ENCODE data around the gene RTEL1. TPM values are rescaled to one million over a fixed set of nuclear protein-coding genes. Genes with fewer than 3 reads are reported as not detected.
"Not testable (repeated sequence)": the region's sequence is repeated elsewhere in the genome, so short reads cannot be mapped to it uniquely, and the experiment has no call there.

The RTEL1 gene
- total RNA-seq, 4 donors from 2014 or later: 14.1 to 87.4 (median 54.2) TPM

DNA sequence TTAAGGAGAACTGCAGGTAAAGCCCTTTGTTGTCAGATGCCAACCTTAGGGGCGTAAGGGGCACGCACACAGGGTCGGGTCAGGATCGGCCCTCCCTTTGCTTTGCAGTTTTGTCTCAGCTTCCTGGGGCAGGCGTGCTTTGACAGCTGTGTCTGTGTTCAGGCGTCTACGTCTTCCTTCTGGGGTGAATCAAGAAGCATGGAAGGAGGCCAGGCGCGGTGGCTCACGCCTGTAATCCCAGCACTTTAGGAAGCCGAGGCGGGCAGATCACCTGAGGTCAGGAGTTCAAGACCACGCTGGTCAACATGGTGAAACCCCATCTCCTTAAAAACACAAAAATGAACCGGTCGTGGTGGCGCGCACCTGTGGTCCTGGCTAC is 51.0 kb downstream of the RTEL1 start:
- 93% methylated on average over 17 of the region's 17 CpGs for whole genome bisulfite sequencing, 2 donors
- intact Hi-C loops (cut with DNase I): no loop called here
- Histone ChIP-seq H3K27ac (no peak overlapping the region), H3K27me3 (no peaks in the 10 kb centered on the region), H3K4me1 (peaks cover 18 to 20% of the 10 kb centered on the region in 2 donors), H3K4me3 (replicated peaks in 1 of 3) (no peak overlapping the region), H3K36me3 (peaks cover 8 to 30% of the 10 kb centered on the region in 2 donors), H3K9me3 (no peaks in the 10 kb centered on the region)
- no peak for TF ChIP-seq POLR2A (IDR thresholded peaks at IDR 0.05)
- DNase-seq: no peak

DNA sequence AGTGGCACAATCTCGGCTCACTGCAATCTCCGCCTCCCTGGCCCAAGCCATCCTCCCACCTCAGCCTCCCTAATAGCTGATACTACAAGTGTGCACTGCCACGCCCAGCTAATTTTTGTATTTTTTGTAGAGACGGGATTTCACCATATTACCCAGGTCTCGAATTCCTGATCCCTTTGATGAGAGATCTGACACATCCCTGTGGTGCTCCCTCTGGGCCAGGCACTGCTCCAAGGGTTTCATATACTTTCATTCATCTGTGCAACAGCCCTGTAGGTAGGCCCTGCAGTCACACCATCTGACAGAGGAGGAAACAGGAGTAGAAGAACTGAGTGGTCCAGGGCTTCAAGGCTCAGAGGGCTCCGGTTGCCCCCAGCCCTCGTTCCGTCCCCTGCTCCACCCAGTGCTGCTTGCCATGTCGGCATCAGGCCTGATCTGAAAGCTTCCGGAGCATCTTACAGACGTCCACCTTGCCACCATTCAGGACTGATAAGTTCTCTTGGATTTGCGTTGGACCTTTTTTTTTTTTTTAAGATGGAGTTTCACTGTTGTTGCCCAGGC is 53.1 kb downstream of the RTEL1 start:
- H3K36me3 ChIP-seq: peaks cover 8 to 21% of the 10 kb centered on the region in 2 donors

GRCh38 chr20:63712191-63712590 is 54.1 kb downstream of the RTEL1 start:
- H3K36me3 ChIP-seq: peaks cover 8 to 21% of the 10 kb centered on the region in 2 donors
- no peaks in the 10 kb centered on the region for H3K9me3 ChIP-seq
- no peak overlapping the region for H3K27ac ChIP-seq
- TF ChIP-seq POLR2A (IDR thresholded peaks at IDR 0.05) (no peak), CTCF (IDR thresholded peaks at IDR 0.05) (no peak)
- no peak for DNase-seq
- intact Hi-C loops (cut with DNase I): no loop called here
- H3K27me3 ChIP-seq: no peaks in the 10 kb centered on the region
- no peak overlapping the region for H3K4me3 ChIP-seq (replicated peaks in 1 of 3)
- peaks cover 7 to 11% of the 10 kb centered on the region in 2 donors for H3K4me1 ChIP-seq
- WGBS, 2 donors: 100% methylated on average over 1 of the region's 1 CpG

More for the DNA sequence above, 53.1 kb downstream of the RTEL1 start:
- Histone ChIP-seq H3K27me3 (no peaks in the 10 kb centered on the region), H3K4me3 (replicated peaks in 1 of 3) (no peak overlapping the region), H3K27ac (no peak overlapping the region), H3K4me1 (peaks cover 18 to 20% of the 10 kb centered on the region in 2 donors), H3K9me3 (no peaks in the 10 kb centered on the region)
- WGBS, 2 donors: 87 to 90% methylated on average over 12 of the region's 12 CpGs
- intact Hi-C loops (cut with DNase I): no loop called here
- TF ChIP-seq POLR2A (IDR thresholded peaks at IDR 0.05) (no peak), CTCF (IDR thresholded peaks at IDR 0.05) (no peak)
- DNase-seq: no peak

DNA sequence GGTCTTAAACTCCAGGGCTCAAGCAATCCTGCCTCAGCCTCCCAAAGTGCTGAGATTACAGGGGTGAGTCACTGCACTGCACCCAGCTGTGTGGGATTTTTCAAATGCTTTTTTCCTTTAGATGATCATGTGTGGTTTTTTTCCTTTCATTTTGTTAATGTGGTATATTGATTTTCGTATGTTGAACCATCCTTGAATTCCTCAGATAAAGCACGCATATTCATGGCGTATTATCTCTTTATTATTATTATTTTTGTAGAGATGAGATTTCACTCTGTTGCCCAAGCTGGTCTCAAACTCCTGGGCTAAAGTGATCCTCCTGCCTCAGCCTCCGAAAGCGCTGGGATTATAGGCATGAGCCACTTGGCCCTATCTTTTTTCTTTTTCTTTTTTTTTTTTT is 56.7 kb downstream of the RTEL1 start:
- TF ChIP-seq CTCF (IDR thresholded peaks at IDR 0.05) (no peak), POLR2A (IDR thresholded peaks at IDR 0.05) (no peak)
- intact Hi-C loops (cut with DNase I): no loop called here
- Histone ChIP-seq H3K4me3 (replicated peaks in 1 of 3) (no peak overlapping the region), H3K4me1 (no peaks in the 10 kb centered on the region), H3K9me3 (no peaks in the 10 kb centered on the region), H3K27ac (no peak overlapping the region), H3K27me3 (no peaks in the 10 kb centered on the region), H3K36me3 (peaks cover 16 to 19% of the 10 kb centered on the region in 2 donors)
- no peak for DNase-seq
- 98% methylated on average over 5 of the region's 5 CpGs for WGBS, 2 donors

- no peak for TF ChIP-seq POLR2A (IDR thresholded peaks at IDR 0.05)
- TF ChIP-seq CTCF (IDR thresholded peaks at IDR 0.05): no peak
- intact Hi-C loops (cut with DNase I): no loop called here
- 96 to 100% methylated on average over 2 of the region's 2 CpGs for WGBS, 2 donors
Observed at GRCh38 chr20:63718996-63719395, 60.9 kb downstream of the RTEL1 start.

DNA sequence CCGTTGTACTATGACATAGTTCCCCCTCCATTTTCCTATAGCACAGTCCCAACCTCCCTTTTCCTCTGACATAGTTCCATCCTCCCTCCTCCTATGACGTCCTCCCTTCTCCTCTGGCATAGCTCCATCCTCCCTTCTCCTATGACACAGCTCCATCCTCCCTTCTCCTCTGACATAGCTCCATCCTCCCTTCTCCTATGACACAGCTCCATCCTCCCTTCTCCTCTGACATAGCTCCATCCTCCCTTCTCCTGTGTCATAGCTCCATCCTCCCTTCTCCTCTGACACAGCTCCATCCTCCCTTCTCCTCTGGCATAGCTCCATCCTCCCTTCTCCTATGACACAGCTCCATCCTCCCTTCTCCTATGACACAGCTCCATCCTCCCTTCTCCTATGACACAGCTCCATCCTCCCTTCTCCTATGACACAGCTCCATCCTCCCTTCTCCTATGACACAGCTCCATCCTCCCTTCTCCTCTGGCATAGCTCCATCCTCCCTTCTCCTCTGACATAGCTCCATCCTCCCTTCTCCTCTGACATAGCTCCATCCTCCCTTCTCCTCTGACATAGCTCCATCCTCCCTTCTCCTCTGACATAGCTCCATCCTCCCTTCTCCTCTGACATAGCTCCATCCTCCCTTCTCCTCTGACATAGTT is 65.0 kb downstream of the RTEL1 start:
- intact Hi-C loops (cut with DNase I); H3K4me3 ChIP-seq (replicated peaks in 1 of 3); H3K27me3 ChIP-seq; H3K9me3 ChIP-seq; H3K36me3 ChIP-seq; H3K27ac ChIP-seq; DNase-seq: not testable (repeated sequence)
- WGBS, 2 donors: 84 to 85% methylated on average over 2 of the region's 2 CpGs
- H3K4me1 ChIP-seq: peaks cover 5 to 10% of the 10 kb centered on the region in 2 donors

More at GRCh38 chr20:63718996-63719395, 60.9 kb downstream of the RTEL1 start:
- no peaks in the 10 kb centered on the region for H3K27me3 ChIP-seq
- H3K4me3 ChIP-seq (replicated peaks in 1 of 3): no peak overlapping the region
- no peaks in the 10 kb centered on the region for H3K4me1 ChIP-seq
- H3K36me3 ChIP-seq: peaks cover 14% of the 10 kb centered on the region in 2 donors
- no peak for DNase-seq
- H3K9me3 ChIP-seq: no peaks in the 10 kb centered on the region
- no peak overlapping the region for H3K27ac ChIP-seq

DNA sequence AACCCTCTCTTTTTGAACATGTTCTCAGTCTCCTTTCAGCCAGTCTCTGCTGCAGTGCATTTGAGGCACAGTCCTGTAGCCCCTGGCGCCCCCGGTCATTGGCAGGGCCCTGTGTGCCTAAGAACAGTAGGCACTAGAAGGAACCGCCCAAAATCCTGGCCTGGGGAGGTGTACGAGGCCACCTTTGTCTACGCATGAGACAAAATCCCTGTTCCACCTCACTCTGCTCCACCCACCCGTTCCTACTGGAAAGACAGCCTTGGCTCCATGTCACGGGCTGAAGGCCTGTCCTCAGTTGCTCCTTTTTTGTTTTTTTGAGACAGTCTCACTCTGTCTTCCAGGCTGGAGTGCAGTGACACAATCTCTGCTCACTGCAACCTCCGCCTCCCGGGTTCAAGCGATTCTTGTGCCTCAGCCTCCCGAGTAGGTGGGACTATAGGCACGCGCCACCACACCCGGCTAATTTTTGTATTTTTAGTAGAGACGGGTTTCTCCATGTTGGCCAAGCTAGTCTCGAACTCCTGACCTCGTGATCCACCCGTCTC is 72.1 kb downstream of the RTEL1 start:
- WGBS, 2 donors: 90 to 96% methylated on average over 18 of the region's 18 CpGs
- DNase-seq; H3K9me3 ChIP-seq; H3K27ac ChIP-seq; H3K27me3 ChIP-seq; H3K4me3 ChIP-seq (replicated peaks in 1 of 3); intact Hi-C loops (cut with DNase I): not testable (repeated sequence)
- H3K4me1 ChIP-seq: peaks cover 17 to 20% of the 10 kb centered on the region in 2 donors
- H3K36me3 ChIP-seq: peaks cover 13 to 20% of the 10 kb centered on the region in 2 donors
